NK-92 treated with Interleukin-12 subunit alpha and Interleukin-12 subunit beta, amount 100 ng/mL, for 24 hours (cell line): ENCODE results near the gene SNCA.

Experiments used
- DNase-seq: peaks from one replicate; lab custom pipeline; 2025; lab: John Stamatoyannopoulos, UW

The SNCA gene

DNA sequence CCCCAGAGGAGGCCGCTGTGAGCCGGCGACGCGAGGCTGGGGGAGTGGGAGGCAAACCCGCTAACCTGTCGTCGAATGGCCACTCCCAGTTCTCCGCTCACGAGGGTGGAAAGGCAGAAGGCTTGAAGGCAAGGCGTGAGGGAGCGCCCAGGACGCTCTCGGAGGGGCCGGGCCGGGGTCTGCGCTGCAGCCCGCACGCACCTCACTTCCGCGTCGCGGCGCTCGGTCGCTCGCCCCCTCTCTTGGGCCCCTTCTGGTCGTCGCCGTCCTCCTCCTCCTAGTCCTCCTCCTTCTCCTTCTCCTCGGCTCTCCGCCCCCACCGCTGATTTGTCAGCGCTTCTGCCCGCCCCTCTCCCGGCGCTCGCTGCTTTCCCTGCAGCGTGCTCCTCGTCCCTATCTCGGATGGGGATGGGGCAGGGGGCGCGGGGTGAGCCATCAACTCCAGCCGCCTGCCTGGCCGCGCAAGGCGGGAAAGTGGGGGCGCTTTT is at the start of gene SNCA:
SNCA (minus strand) TSS at position 265 of the 488 bp plus-strand sequence. CDS start 1,494 bp downstream, outside the sequence.
- DNase-seq: no peak

- DNase-seq: no peak
These were observed 42.3 kb upstream of the SNCA start for GRCh38 chr4:89879215-89879614.

DNA sequence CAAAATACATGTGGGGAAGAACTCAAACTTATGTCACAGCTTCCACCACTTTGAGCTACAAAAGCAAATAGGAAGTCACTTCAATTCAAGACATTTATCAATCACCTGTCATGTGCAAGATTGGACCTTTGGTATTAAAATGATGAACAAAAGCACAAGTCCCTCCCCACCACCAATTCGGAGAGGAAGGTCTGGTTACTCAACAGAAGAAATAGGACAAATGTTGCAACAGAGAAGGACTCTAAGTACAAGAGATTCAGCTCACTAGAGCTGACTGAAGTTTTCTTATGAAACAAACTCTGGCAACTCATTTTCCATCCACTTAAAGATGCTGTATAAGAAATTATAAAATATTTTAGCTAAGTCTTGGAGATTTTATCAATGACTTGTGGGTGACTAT is 41.6 kb upstream of the SNCA start:
- no peak for DNase-seq

DNA sequence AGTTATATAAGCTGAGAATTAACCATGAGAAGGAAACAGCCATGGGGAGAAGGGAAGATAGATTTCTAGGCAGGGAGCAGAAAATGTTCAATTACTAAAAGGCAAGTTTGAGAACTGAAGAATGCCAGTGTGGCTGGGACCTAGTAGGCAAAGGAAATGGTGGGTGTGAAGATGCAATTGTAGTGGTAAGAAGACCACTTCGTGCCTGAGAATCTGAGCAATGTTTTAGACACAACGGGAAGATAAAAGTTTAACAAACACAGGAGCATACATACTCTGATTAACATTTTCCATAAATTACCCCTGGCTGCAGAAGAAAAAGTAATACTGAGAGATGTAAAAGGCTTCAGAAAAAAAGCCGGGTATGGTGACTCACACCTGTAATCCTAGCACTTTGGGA is 39.6 kb upstream of the SNCA start:
- DNase-seq: no peak

GRCh38 chr4:89871211-89871610 is 34.2 kb upstream of the SNCA start:
- DNase-seq: no peak

- DNase-seq: no peak
These were observed 32.1 kb upstream of the SNCA start for GRCh38 chr4:89868999-89869589.

- no peak for DNase-seq
These were observed 31.3 kb upstream of the SNCA start for GRCh38 chr4:89868276-89868675.

DNA sequence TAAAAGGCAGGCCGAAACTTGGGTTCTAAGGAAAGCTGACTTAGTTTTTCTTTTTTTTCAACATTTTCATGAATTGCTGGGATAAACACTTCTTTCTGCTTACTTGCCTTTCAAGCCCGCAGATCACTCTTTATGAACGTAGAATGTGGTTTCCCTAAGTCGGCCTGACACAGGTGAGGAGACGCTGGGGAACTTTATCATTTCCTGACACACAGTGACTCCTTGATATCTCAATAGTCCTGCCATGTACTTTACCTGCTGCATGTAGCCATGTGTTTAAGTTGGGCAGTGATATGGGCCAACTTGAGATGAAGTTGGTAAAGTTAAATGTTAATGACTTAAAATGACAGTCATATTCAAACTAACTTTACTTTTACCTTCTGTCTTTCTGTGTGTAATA is 26.6 kb upstream of the SNCA start:
- no peak for DNase-seq

DNA sequence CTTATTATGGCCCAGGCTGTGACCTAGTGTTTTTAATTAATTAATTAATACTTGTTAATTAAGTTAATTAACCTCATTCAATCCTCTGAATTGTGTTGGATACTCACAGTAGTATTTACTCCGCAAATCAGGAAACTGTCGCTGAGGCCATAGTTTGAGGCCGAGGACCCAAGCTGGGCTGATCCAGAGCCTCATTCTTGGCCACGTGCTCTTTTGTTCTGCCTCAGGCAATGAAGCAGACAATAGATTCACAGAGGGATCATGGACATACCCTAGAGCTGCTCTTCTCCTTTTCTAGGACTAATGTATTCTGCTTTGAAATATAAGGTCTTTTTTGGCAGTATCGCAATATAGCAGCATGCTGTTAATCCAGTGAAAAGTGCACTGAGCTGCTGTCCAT is 24.0 kb upstream of the SNCA start:
- no peak for DNase-seq

GRCh38 chr4:89855236-89855635 is 18.3 kb upstream of the SNCA start:
- DNase-seq: no peak

- DNase-seq: no peak
These were observed 10.8 kb upstream of the SNCA start for GRCh38 chr4:89847571-89848325.

- no peak for DNase-seq
These were observed 2.6 kb upstream of the SNCA start for GRCh38 chr4:89839558-89839957.

DNA sequence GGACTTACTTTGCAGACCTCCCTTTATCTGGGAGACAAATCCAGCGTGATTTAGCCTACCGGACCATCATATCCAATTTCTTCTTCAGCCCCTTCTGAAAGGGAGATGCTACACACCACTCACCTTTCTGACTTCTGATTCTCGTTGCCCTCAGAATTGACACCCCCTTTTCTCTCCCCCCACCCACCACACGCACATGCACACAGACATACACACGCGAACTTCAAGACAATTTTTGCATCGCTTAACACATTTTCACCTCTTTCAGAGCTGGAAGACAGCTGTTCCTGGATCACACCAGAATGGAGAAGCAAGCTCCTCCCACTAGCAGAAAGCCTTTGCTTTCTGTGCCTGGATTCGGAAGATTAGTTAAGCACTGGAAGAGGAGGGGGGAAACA is 1.0 kb upstream of the SNCA start:
- no peak for DNase-seq

DNA sequence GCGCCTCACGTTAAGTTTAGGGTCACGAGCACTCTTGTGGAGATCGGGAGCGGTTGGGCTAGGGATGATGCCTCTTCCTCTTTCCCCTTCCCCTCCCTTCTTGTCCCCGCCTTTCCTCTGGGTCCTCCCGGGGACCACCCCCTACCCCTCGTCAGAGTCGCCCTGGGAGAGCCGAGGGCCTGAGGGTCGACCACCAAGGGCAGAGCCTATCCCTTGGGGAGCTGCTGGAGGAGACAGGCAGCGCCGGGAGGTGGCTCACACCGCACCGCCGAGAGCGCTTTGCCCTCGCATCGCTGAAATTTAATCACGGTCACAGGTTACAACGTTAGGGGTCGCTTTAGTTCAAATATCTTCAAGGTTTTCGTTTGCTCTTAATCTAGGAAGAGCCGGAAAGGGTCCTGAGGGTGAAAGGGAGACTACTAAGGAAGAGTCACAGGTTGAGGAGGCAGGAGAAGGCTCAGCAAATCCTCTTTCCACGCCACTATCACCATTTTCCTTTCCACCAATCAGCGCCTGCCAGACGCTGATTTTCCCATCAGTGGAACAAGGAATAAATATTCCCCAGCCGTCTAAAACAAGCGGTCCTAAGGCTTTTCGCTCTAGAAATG is 528 bp upstream of the SNCA start:
- DNase-seq: no peak

DNA sequence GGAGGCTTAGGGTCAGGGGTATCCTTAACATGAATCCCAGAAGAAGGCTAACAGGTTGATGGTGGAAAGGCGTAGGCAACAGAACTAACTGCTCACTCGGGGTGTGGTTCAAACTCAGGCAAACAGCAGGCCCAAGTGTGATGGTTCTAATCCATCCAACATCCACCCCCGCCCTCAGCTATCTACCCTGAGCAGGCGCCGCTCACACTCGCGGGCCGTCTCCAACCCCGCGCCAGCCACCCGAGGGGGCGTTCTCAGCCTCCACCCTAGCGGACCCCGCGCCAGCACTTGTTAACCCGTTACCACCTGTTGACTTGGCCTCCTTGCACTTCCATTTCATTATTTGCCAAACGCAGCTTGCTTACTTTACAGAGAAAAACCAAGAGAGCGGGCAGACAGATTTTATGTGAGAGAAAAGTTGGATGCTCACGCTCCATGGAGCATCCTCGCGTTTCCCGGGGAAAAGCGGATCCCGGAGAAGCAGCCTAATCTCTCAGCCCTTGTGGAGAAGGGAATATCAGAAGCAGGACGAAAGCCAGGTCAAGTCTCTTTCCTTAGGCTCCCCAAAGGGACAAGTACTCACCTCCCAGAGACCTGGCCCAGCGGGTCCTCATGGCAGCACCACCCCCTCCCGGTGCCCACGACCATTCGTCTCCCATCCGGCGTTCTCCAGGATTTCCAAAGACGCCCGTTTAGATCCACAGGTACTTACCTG is 773 bp downstream of the SNCA start:
- DNase-seq: no peak

DNA sequence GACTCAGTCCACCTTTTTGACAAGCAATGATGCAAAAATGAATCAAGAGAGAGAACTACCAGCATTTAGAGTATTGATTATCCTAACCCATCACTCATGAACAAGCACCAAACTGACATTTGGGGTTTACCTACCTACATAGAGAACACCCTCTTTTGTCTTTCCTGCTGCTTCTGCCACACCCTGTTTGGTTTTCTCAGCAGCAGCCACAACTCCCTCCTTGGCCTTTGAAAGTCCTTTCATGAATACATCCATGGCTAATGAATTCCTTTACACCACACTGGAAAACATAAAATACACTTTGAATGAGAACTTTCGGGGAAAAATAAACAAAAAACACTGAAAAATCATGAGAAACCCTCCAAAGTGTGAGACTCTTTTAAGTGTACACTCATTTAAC is 1.5 kb downstream of the SNCA start:
- DNase-seq: no peak

DNA sequence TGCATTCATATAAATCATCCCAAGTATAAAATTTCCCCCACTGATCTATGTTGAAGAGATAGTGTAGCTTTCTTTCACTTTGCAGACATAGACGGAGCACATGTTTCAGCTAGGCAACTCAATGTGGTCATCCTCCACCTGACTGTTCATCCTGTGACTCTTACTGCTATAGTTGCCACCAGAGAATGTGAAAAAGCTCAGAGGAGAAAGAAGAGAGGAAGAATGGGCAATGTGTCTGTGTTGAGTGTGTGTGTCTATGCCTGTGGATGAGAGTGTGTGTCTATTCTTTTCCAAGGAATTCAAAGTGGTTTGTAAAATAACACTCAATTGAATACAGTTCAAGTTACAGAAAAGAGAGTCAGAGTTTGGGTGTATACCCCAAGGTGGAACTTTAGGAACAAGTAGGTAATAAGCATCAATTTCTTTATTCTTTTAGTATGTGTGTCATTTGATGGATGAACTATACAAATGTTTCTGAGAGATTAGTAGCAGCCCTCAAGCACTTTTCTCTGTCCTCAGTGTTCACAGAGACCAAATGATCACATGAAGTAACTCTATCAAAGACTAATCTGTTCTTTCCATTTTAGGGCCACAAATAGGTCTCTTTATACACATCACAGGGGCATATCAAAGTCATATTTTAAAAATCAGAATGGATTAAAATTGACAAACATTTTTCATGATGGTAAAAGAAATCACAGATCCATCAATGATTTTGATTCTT is 2.3 kb downstream of the SNCA start:
- DNase-seq: no peak

DNA sequence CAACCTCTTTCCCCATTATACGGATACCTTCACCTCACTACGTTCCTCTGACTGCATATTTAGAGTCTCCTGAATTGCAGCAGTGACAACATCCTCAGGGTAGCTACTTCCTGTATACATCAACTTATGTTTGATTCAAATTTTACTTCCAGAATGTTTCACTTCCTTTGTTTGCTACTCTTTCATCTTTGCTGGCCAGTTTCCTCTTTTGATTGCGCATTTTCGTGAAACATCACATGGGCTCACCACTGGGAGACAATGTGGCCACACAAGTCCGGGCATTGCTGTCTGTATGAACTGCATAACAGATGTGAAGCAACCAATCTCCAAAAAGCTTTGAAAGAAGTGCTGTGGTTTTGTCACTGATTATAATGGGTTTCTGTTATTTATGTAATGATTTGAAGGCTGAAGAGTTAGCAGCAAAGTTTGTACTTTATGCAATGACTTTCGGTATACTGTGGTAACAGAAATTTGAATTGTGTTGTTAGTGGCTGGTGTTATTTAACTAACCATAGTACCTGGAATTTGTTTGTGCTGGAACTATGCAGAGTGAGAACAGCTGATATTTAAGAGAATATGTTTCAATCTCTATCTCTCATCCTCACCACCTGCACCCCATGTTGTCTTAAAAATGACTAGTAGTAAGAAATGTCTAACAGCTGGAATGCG is 7.4 kb downstream of the SNCA start:
- no peak for DNase-seq

DNA sequence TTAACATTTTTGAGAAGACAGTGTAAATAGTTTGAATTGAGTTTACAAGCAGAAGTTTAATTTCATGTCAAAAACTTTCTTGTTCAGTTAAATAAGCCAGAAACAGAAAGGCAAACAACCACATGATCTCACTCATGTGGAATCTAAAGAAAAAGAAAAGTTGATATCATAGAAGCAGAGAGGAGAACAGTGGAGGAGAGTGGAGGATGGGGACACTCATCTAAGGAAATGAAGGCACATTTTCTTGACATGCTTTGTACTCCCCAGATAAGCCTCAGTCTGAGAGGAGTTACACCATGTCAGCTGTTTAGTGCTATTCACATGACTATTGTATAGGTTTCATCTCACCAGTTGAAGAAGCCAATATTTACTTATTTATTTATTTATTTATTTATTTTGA is 13.5 kb downstream of the SNCA start:
- no peak for DNase-seq

DNA sequence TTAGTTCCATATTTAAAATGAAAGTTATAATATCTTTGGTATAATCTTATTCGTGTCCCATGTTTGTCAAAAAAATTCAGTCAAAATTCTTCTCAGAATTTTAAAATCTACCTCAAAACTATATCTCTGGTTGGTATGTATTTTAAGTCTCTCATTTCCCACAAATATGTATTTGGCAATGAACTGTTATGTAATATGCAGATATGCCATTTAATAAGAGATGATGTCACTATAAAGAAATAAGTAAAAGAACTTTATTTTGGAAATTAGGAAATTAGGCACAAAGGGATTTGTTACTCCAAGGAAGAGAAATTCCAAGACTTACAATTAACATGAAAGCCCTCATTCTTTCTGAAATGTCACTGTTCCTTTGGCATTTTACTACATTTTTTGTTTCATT is 15.3 kb downstream of the SNCA start:
- DNase-seq: no peak

DNA sequence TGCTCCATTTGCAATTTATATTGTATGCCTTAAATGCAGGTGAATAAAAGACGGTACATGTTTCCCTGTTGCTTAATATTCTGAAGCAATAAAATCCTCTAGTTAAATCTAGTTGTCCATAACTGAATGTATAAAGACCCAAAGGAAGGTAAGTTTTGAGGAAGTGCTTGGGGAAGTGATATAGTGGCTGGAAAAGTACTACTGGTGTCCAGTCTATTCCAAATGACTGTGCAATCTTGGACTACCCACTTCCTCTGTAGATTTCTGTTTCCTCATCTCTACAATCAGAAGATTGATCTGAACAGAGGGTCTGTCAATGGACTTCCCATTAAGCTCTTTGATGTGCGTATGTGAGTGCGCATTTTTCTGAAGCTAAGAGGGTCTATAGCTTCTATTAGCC is 17.0 kb downstream of the SNCA start:
- DNase-seq: no peak

DNA sequence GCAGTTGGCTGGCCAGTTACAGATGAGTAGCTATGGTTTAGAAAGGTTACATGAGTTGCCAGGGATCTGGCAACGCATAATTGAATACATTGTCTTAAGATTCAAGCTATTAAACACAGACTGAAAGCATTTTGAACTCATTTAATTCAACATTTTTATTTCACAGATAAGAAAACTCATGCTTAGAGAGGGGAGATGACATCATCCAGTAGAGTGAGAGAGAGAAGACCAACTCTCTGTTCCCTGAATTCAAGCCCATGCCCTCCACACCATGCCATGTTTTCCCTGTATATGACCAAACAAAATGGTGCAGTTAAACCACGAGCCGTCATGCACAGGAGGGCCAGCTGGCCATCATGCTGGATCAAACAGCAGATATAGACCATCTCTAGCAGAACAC is 22.6 kb downstream of the SNCA start:
- DNase-seq: no peak
